ENCODE data around the gene MAMLD1. TPM values are rescaled to one million over a fixed set of nuclear protein-coding genes. Genes with fewer than 3 reads are reported as not detected.

Gene MAMLD1
- total RNA-seq, 1 donor from 2014 or later: 1.8 TPM

GRCh38 chrX:150475461-150475860, 112.3 kb downstream of the MAMLD1 start:
- Histone ChIP-seq H3K4me3 (no peak overlapping the region), H3K36me3 (no peaks in the 10 kb centered on the region), H3K27ac (replicated peaks) (no peak overlapping the region), H3K4me1 (no peaks in the 10 kb centered on the region), H3K9me3 (replicated peaks) (no peaks in the 10 kb centered on the region), H3K27me3 (ENCODE audit: low read depth) (no peaks in the 10 kb centered on the region)
- intact Hi-C loops (cut with micrococcal nuclease): no loop called here
- no peak for DNase-seq
- TF ChIP-seq CTCF (IDR thresholded peaks at IDR 0.05; ENCODE audit: borderline replicate concordance): no peak

GRCh38 chrX:150476164-150476699, 113.1 kb downstream of the MAMLD1 start:
- TF ChIP-seq CTCF (IDR thresholded peaks at IDR 0.05; ENCODE audit: borderline replicate concordance): no peak
- no peak overlapping the region for H3K4me3 ChIP-seq
- no peak for DNase-seq
- H3K27me3 ChIP-seq (ENCODE audit: low read depth): no peaks in the 10 kb centered on the region
- intact Hi-C loops (cut with micrococcal nuclease): no loop called here
- H3K27ac ChIP-seq (replicated peaks): no peak overlapping the region
- H3K9me3 ChIP-seq (replicated peaks): no peaks in the 10 kb centered on the region
- no peaks in the 10 kb centered on the region for H3K36me3 ChIP-seq
- no peaks in the 10 kb centered on the region for H3K4me1 ChIP-seq

- H3K36me3 ChIP-seq: no peaks in the 10 kb centered on the region
- H3K27ac ChIP-seq (replicated peaks): no peak overlapping the region
- no peak for DNase-seq
- no peak for TF ChIP-seq CTCF (IDR thresholded peaks at IDR 0.05; ENCODE audit: borderline replicate concordance)
- H3K9me3 ChIP-seq (replicated peaks): no peaks in the 10 kb centered on the region
- H3K4me1 ChIP-seq: no peaks in the 10 kb centered on the region
- H3K4me3 ChIP-seq: no peak overlapping the region
- H3K27me3 ChIP-seq (ENCODE audit: low read depth): no peaks in the 10 kb centered on the region
- intact Hi-C loops (cut with micrococcal nuclease): no loop called here
Observed at GRCh38 chrX:150477371-150477770, 114.3 kb downstream of the MAMLD1 start.

- no peak overlapping the region for H3K27ac ChIP-seq (replicated peaks)
- H3K27me3 ChIP-seq (ENCODE audit: low read depth): no peaks in the 10 kb centered on the region
- H3K36me3 ChIP-seq: no peaks in the 10 kb centered on the region
- H3K9me3 ChIP-seq (replicated peaks): no peaks in the 10 kb centered on the region
- no peak for DNase-seq
- intact Hi-C loops (cut with micrococcal nuclease): no loop called here
- H3K4me3 ChIP-seq: no peak overlapping the region
- no peaks in the 10 kb centered on the region for H3K4me1 ChIP-seq
- TF ChIP-seq CTCF (IDR thresholded peaks at IDR 0.05; ENCODE audit: borderline replicate concordance): no peak
Observed at GRCh38 chrX:150478496-150479492, 115.7 kb downstream of the MAMLD1 start.

GRCh38 chrX:150482537-150483206, 119.6 kb downstream of the MAMLD1 start:
- Histone ChIP-seq H3K27me3 (ENCODE audit: low read depth) (no peaks in the 10 kb centered on the region), H3K9me3 (replicated peaks) (no peaks in the 10 kb centered on the region), H3K27ac (replicated peaks) (no peak overlapping the region), H3K4me3 (no peak overlapping the region), H3K4me1 (no peaks in the 10 kb centered on the region), H3K36me3 (no peaks in the 10 kb centered on the region)
- DNase-seq: no peak
- intact Hi-C loops (cut with micrococcal nuclease): no loop called here
- TF ChIP-seq CTCF (IDR thresholded peaks at IDR 0.05; ENCODE audit: borderline replicate concordance): no peak

Measured in left ventricle myocardium inferior (tissue), 1 donor.